NCI-H128 (cell line): ENCODE data around the gene TSPY3.
"Not testable (repeated sequence)": the region's sequence is repeated elsewhere in the genome, so short reads cannot be mapped to it uniquely, and the experiment has no call there.

ENCODE experiments used
- DNase-seq: peaks from one replicate; lab custom pipeline; 2025; ENCODE audit not compliant: unreplicated experiment; lab: John Stamatoyannopoulos, UW

Gene TSPY3, protein sequence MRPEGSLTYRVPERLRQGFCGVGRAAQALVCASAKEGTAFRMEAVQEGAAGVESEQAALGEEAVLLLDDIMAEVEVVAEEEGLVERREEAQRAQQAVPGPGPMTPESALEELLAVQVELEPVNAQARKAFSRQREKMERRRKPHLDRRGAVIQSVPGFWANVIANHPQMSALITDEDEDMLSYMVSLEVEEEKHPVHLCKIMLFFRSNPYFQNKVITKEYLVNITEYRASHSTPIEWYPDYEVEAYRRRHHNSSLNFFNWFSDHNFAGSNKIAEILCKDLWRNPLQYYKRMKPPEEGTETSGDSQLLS

DNA sequence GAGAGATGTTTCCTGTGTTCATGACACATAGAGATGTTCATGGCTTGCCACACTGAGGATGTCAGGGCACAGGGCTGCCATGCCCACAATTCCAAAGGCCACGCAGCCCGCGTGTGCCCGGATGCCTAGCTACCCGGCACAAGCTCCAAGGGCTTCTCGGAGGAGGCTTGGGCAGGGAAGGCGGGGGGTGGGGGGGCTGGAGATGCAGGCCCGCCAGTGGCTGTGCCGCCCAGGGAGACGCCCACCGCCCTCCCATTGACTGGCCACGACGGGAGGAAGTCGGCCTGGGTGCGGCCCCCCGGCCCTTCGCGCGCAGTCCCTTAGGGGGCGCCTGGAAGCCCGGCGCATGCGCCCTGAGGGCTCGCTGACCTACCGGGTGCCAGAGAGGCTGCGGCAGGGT, at the start of gene TSPY3:
Gene TSPY3 (plus strand): TSS at position 301 of the 400 bp plus-strand sequence. CDS start 46 bp downstream, at position 347.
- DNase-seq, result not testable (repeated sequence)

DNA sequence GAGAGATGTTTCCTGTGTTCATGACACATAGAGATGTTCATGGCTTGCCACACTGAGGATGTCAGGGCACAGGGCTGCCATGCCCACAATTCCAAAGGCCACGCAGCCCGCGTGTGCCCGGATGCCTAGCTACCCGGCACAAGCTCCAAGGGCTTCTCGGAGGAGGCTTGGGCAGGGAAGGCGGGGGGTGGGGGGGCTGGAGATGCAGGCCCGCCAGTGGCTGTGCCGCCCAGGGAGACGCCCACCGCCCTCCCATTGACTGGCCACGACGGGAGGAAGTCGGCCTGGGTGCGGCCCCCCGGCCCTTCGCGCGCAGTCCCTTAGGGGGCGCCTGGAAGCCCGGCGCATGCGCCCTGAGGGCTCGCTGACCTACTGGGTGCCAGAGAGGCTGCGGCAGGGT, 40.7 kb upstream of the TSPY3 start, which contains the start of gene TSPY8:
Gene TSPY8 (plus strand): TSS at position 301 of the 400 bp plus-strand sequence. CDS start 46 bp downstream, at position 347.
- DNase-seq, result not testable (repeated sequence)

DNA sequence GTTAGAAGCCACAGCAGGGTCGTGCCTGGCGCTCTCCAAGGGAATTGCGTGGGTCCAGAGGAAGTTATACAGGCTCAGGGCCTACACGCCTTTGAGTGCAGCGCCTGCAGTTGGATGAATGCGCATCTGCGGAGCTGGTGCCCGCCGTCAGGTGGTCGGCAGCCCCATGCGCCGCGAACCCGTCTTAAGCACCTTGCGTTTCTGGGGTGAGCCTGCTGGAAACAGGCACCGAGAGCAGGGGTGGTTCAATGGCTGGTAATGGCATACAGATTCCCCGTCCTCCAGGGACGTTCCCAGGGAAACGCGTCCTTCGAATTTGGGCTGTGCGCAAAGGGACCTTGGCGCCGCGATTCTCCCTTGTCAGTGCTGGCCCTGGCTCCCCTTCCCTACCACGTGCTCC, 1.7 kb upstream of the TSPY3 start:
- not testable (repeated sequence) for DNase-seq
